OCI-LY3 (cell line): ENCODE measurements around the gene ADGRA3.

ENCODE experiments used
- CTCF ChIP-seq: fragments of 200-600, 300-600 bp; sonication (generic); IDR thresholded peaks from 2 replicates; pipeline ENCODE4 v1.5.1; 2014; ENCODE audit warnings: antibody characterized with exemption, low read length, low read depth
- EZH2phosphoT487 ChIP-seq: fragments of 200-600 bp; shearing (Covaris generic); IDR thresholded peaks from 2 replicates; pipeline ENCODE4 v1.6.1; 2018; ENCODE audit warnings: antibody characterized with exemption, mixed run types, low read depth

GRCh38 chr4:22412013-22412412 lies 103.9 kb downstream of the ADGRA3 start:
- no peak for TF ChIP-seq CTCF
- TF ChIP-seq EZH2phosphoT487 = no peak
